Mucosa of descending colon (tissue), 3 donors: ENCODE data around the gene PLCB4. TPM values are rescaled to one million over a fixed set of nuclear protein-coding genes. Genes with fewer than 3 reads are reported as not detected.

ENCODE experiments used
- ATAC-seq: fragments of 200-7000 bp; cut with Tn5 transposase; one replicate; pipeline ENCODE4 v1.9.1; 2020; ENCODE audit warnings: mild to moderate bottlenecking, moderate library complexity
- DNase-seq, 3 donors: peaks; one replicate each; pipeline ENCODE4 v3.0.0-alpha.2; 2020
- H3K36me3 ChIP-seq: fragments of 200-600 bp; one replicate; pipeline ENCODE4 v1.8.0; 2021; ENCODE audit warnings: low read depth, mild to moderate bottlenecking
- H3K4me1 ChIP-seq: fragments of 200-600 bp; one replicate; pipeline ENCODE4 v1.8.0; 2021; ENCODE audit warnings: low read depth, mild to moderate bottlenecking
- H3K4me3 ChIP-seq: fragments of 200-600 bp; one replicate; pipeline ENCODE4 v1.8.0; 2021; ENCODE audit warnings: mild to moderate bottlenecking
- H3K9me3 ChIP-seq: fragments of 200-600 bp; one replicate; pipeline ENCODE4 v1.8.0; 2021; ENCODE audit warnings: mild to moderate bottlenecking
- intact Hi-C, 2 donors: fragments of 100-400 bp; cut with DNase I in 1 of 2; cut with micrococcal nuclease in 1 of 2; formaldehyde crosslinking; loops; one replicate each; pipeline versions ENCODE4 v1.11.0 to v1.11.1; 2022; cut with DNase I, micrococcal nuclease
- total RNA-seq, 3 donors: library from RNA; stranded (reverse); fragmentation: NEBNext Ultra II Directional in 2 of 3; extraction: Animal tissue kit (Norgen Biotek cat#: 25700) in 2 of 3; gene quantifications; one replicate each; pipeline versions ENCODE4 v1.2.1 to v1.2.4, GENCODE V29; 2021 to 2023
- TF ChIP-seq, protein P1 (sequence below): fragments of 200-600 bp; IDR thresholded peaks from one replicate; pipeline ENCODE4 v1.8.0; 2022; ENCODE audit warnings: antibody characterized with exemption, mild to moderate bottlenecking
- donor health status: DM: no; HTN: no; CAD: no; lungs with moderate emphysema.
- donor health status: DM: no; HTN: no; CAD: no.
- donor health status: DM: no; HTN: yes; CAD: no.

The PLCB4 gene
- total RNA-seq, 3 donors from 2014 or later, result 37.8 to 55.0 (median 51.2) TPM

DNA sequence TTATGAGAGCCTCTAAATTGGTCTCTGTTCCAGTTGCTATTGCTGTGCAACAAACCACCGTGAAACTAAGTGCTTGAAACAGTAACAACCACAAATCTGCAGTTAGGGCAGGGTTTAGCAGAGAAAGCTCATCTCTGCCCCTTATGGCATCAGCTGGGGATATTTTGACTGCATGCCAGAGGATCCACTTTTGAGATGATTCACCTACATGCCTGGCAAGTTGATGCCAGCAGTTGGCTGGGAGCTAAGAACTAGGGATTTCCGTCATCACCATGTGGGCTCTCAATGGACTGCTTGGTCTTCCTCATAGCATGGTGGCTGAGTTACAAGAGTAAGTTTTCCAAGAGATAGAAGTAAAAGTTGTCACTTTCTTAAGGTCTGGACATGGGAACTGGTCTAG, 35.1 kb downstream of the PLCB4 start:
- ATAC-seq, result no peak
- DNase-seq, result no peak
- H3K4me3 ChIP-seq, result no peak overlapping the region
- H3K4me1 ChIP-seq, result no peaks in the 10 kb centered on the region
- no peaks in the 10 kb centered on the region for H3K36me3 ChIP-seq
- TF ChIP-seq, protein P1, sequence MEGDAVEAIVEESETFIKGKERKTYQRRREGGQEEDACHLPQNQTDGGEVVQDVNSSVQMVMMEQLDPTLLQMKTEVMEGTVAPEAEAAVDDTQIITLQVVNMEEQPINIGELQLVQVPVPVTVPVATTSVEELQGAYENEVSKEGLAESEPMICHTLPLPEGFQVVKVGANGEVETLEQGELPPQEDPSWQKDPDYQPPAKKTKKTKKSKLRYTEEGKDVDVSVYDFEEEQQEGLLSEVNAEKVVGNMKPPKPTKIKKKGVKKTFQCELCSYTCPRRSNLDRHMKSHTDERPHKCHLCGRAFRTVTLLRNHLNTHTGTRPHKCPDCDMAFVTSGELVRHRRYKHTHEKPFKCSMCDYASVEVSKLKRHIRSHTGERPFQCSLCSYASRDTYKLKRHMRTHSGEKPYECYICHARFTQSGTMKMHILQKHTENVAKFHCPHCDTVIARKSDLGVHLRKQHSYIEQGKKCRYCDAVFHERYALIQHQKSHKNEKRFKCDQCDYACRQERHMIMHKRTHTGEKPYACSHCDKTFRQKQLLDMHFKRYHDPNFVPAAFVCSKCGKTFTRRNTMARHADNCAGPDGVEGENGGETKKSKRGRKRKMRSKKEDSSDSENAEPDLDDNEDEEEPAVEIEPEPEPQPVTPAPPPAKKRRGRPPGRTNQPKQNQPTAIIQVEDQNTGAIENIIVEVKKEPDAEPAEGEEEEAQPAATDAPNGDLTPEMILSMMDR, result no peak
- H3K9me3 ChIP-seq, result no peaks in the 10 kb centered on the region
- intact Hi-C loops, result no loop called here

DNA sequence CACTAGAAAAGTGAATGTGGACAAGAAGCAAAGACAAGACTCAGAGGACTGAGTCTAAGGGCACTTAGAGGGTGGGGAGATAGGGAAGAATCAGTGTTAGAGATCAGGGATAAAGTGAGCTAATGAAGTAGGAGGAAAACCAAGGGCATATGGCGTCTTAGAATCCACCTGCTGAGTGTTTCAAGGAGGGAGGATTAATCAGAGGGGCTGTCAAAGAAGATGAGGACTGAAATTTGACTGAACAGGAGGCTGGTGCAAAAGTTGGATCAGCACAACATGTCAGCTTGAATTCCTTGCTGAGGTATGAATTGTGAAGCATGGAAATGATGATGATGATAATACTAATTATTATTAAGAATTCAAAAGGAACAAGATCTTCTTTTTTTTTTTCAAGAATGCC, 39.4 kb downstream of the PLCB4 start:
- Histone ChIP-seq H3K4me1 (no peaks in the 10 kb centered on the region), H3K9me3 (no peaks in the 10 kb centered on the region), H3K4me3 (no peak overlapping the region), H3K36me3 (no peaks in the 10 kb centered on the region)
- no peak for DNase-seq
- no peak for ATAC-seq
- intact Hi-C loops, result no loop called here
- TF ChIP-seq, protein P1, result no peak

DNA sequence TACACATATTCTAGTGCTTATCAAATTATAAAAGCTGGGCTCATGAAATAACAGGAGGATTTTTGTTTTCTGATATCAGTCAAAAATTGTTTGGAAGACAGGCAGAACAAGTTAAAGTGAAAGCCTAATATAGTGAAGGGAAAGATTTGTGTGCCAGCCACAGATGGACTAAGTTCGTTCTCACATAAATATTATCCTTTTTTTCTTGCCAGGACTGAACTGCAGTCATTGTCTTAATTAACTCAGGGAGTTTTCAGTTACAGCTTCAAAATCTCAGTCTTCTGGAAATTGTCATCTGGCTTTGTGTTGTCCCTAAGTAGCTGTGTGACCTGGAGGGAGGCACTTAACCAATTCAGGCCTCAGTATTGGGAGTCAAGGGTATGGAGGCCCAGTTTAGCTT, 40.7 kb downstream of the PLCB4 start:
- H3K4me3 ChIP-seq, result no peak overlapping the region
- DNase-seq (no peak), ATAC-seq (no peak)
- intact Hi-C loops, result no loop called here
- no peaks in the 10 kb centered on the region for H3K36me3 ChIP-seq
- no peaks in the 10 kb centered on the region for H3K4me1 ChIP-seq
- no peaks in the 10 kb centered on the region for H3K9me3 ChIP-seq
- TF ChIP-seq, protein P1, result no peak

DNA sequence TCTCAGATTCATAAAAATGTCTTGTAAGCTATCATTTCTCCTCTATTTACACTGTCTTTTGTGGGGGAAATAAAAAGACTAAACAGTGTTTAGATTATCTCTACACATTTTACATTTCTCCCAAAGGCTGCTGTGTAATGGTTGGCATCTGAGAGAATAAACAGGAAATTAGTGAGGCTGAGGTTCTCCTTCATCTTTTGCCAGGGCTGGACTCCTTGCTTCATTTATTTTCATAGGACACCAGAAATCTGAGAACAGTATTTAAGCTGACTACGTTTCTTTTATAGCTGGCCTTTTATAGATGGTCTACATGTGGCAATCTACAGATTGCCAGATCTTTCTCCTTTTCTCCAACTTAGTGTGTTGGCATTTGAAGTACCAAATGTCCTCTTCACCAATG, 41.5 kb downstream of the PLCB4 start:
- H3K36me3 ChIP-seq, result no peaks in the 10 kb centered on the region
- H3K9me3 ChIP-seq, result no peaks in the 10 kb centered on the region
- intact Hi-C loops, result no loop called here
- DNase-seq (no peak), ATAC-seq (no peak)
- H3K4me1 ChIP-seq, result no peaks in the 10 kb centered on the region
- TF ChIP-seq, protein P1, result no peak
- no peak overlapping the region for H3K4me3 ChIP-seq

DNA sequence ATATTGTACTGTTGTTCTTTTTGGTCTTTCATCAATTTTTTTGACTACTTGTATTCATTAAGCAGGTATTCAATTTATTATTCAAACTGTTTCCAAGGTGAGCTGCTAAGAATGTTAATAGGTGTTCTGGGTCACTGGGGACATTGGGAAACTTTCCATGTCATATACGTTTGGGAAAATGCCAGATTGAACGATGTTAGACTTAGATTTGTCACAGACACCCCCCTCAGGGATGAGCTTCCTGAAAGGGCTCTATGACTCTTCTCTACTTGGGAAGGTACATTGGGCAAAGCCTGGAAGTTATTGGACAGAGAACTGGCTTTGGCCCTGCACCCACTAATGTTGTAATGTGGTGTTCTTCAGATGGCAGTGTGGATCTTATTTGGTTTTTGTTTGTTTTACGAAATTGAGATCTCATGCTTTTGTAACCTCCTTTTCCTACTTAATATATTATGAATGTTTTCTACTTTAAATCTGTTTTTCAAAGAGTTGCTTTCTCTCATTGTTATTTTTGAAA, 42.1 kb downstream of the PLCB4 start:
- DNase-seq (no peak), ATAC-seq (no peak)
- H3K36me3 ChIP-seq, result no peaks in the 10 kb centered on the region
- no peaks in the 10 kb centered on the region for H3K4me1 ChIP-seq
- TF ChIP-seq, protein P1, result no peak
- no peaks in the 10 kb centered on the region for H3K9me3 ChIP-seq
- no peak overlapping the region for H3K4me3 ChIP-seq
- intact Hi-C loops, result no loop called here
